ENCODE measurements around the gene CDSN.

The CDSN gene

GRCh38 chr6:31144296-31144969, 24.2 kb upstream of the CDSN start:
- no peak for DNase-seq

- no peak for DNase-seq
Observed at GRCh38 chr6:31143148-31143547, 22.9 kb upstream of the CDSN start.

- DNase-seq: no peak
Observed at GRCh38 chr6:31142361-31142761, 22.1 kb upstream of the CDSN start.

- DNase-seq: no peak
Observed at GRCh38 chr6:31140643-31141042, 20.4 kb upstream of the CDSN start.

GRCh38 chr6:31139599-31139998, 19.4 kb upstream of the CDSN start:
- no peak for DNase-seq

- DNase-seq: no peak
Observed at GRCh38 chr6:31138982-31139381, 18.7 kb upstream of the CDSN start, which contains the start of gene PSORS1C2. PSORS1C2 (minus strand) TSS chr6:31139066; CDS start chr6:31139026, 40 bp downstream.

- no peak for DNase-seq
Observed at GRCh38 chr6:31135710-31136109, 15.5 kb upstream of the CDSN start.

GRCh38 chr6:31132806-31133205, 12.6 kb upstream of the CDSN start:
- no peak for DNase-seq

GRCh38 chr6:31131595-31131994, 11.3 kb upstream of the CDSN start:
- DNase-seq: no peak

- no peak for DNase-seq
Observed at GRCh38 chr6:31130751-31131150, 10.5 kb upstream of the CDSN start.

- no peak for DNase-seq
Observed at GRCh38 chr6:31129130-31129529, 8.9 kb upstream of the CDSN start.

- DNase-seq: peak; percentile 1
Observed at GRCh38 chr6:31128093-31128676, 7.9 kb upstream of the CDSN start.

GRCh38 chr6:31126396-31127175, 6.3 kb upstream of the CDSN start:
- DNase-seq: no peak

GRCh38 chr6:31125586-31126363, 5.5 kb upstream of the CDSN start:
- DNase-seq: no peak

- DNase-seq: no peak
Observed at GRCh38 chr6:31125162-31125561, 4.9 kb upstream of the CDSN start.

- DNase-seq: no peak
Observed at GRCh38 chr6:31122791-31123706, 2.8 kb upstream of the CDSN start.

- DNase-seq: no peak
Observed at GRCh38 chr6:31121131-31121790, 1.0 kb upstream of the CDSN start.

GRCh38 chr6:31118178-31118577, 2.1 kb downstream of the CDSN start:
- no peak for DNase-seq

- no peak for DNase-seq
Observed at GRCh38 chr6:31116661-31117385, 3.4 kb downstream of the CDSN start.

GRCh38 chr6:31115941-31116560, 4.2 kb downstream of the CDSN start:
- DNase-seq: no peak
